WTC11 (cell line): Measurements from ENCODE around the gene BACH2.

Experiments
- CREM ChIP-seq: sonication (generic); formaldehyde crosslinking; IDR thresholded peaks from 2 replicates; pipeline ENCODE4 v1.8.1; 2022; ENCODE audit warnings: mild to moderate bottlenecking, missing genetic modification reagents, moderate library complexity
- TF ChIP-seq, protein P1 (sequence below): sonication (generic); formaldehyde crosslinking; IDR thresholded peaks from 2 replicates; pipeline ENCODE4 v1.8.1; 2023; ENCODE audit warnings: mild to moderate bottlenecking, missing genetic modification reagents, moderate library complexity
- TF ChIP-seq, protein P2 (sequence below): fragments of 200-600 bp; IDR thresholded peaks from 2 replicates; pipeline ENCODE4 v1.8.0; 2022; ENCODE audit warnings: antibody characterized with exemption
- TF ChIP-seq, protein P3 (sequence below): fragments of 250-450 bp; sonication (Bioruptor Pico); IDR thresholded peaks from 2 replicates; pipeline ENCODE4 v1.9.0; 2021; ENCODE audit warnings: mild to moderate bottlenecking
- TF ChIP-seq, protein P4 (sequence below): sonication (generic); formaldehyde crosslinking; IDR thresholded peaks from 2 replicates; pipeline ENCODE4 v1.8.1; 2022; ENCODE audit warnings: low read depth, missing genetic modification reagents, borderline replicate concordance

DNA sequence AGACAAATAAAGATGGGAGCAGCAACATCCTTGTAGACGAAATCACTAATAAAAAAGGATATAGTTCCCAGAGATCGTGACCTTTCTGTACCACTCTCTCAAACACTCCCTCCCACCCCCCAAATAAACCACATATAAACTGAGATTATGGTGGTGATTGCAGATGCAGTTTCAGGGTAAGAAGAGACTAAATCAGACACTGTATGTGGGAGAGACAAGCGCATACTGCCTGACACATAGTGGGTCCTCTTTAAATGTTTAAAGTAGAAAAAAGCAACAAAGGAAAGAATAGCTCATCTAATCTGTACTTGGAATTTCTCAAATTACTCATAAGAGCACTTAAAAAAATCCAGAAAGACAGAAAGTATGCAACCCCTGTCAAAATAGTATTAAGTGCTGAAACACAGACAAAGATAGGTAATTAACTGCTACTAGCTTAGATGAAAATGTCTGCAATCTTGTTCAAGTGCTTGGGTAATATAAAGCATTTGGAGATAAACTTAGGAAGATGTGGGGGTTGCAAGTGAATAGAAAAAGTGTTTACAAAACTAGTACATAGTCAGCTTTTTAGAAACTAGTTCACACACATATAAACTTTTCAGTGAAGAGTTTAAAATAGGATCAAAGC lies 151.6 kb downstream of the BACH2 start:
- TF ChIP-seq, protein P1, sequence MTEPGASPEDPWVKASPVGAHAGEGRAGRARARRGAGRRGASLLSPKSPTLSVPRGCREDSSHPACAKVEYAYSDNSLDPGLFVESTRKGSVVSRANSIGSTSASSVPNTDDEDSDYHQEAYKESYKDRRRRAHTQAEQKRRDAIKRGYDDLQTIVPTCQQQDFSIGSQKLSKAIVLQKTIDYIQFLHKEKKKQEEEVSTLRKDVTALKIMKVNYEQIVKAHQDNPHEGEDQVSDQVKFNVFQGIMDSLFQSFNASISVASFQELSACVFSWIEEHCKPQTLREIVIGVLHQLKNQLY (CRISPR knock-in tag), result no peak
- TF ChIP-seq, protein P2, sequence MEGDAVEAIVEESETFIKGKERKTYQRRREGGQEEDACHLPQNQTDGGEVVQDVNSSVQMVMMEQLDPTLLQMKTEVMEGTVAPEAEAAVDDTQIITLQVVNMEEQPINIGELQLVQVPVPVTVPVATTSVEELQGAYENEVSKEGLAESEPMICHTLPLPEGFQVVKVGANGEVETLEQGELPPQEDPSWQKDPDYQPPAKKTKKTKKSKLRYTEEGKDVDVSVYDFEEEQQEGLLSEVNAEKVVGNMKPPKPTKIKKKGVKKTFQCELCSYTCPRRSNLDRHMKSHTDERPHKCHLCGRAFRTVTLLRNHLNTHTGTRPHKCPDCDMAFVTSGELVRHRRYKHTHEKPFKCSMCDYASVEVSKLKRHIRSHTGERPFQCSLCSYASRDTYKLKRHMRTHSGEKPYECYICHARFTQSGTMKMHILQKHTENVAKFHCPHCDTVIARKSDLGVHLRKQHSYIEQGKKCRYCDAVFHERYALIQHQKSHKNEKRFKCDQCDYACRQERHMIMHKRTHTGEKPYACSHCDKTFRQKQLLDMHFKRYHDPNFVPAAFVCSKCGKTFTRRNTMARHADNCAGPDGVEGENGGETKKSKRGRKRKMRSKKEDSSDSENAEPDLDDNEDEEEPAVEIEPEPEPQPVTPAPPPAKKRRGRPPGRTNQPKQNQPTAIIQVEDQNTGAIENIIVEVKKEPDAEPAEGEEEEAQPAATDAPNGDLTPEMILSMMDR, result no peak
- TF ChIP-seq, protein P3, sequence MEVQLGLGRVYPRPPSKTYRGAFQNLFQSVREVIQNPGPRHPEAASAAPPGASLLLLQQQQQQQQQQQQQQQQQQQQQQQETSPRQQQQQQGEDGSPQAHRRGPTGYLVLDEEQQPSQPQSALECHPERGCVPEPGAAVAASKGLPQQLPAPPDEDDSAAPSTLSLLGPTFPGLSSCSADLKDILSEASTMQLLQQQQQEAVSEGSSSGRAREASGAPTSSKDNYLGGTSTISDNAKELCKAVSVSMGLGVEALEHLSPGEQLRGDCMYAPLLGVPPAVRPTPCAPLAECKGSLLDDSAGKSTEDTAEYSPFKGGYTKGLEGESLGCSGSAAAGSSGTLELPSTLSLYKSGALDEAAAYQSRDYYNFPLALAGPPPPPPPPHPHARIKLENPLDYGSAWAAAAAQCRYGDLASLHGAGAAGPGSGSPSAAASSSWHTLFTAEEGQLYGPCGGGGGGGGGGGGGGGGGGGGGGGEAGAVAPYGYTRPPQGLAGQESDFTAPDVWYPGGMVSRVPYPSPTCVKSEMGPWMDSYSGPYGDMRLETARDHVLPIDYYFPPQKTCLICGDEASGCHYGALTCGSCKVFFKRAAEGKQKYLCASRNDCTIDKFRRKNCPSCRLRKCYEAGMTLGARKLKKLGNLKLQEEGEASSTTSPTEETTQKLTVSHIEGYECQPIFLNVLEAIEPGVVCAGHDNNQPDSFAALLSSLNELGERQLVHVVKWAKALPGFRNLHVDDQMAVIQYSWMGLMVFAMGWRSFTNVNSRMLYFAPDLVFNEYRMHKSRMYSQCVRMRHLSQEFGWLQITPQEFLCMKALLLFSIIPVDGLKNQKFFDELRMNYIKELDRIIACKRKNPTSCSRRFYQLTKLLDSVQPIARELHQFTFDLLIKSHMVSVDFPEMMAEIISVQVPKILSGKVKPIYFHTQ (CRISPR knock-in tag), result no peak
- TF ChIP-seq CREM, result no peak
- TF ChIP-seq, protein P4, sequence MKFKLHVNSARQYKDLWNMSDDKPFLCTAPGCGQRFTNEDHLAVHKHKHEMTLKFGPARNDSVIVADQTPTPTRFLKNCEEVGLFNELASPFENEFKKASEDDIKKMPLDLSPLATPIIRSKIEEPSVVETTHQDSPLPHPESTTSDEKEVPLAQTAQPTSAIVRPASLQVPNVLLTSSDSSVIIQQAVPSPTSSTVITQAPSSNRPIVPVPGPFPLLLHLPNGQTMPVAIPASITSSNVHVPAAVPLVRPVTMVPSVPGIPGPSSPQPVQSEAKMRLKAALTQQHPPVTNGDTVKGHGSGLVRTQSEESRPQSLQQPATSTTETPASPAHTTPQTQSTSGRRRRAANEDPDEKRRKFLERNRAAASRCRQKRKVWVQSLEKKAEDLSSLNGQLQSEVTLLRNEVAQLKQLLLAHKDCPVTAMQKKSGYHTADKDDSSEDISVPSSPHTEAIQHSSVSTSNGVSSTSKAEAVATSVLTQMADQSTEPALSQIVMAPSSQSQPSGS (CRISPR knock-in tag), result no peak
